GM12878 (cell line): ENCODE measurements around the gene FHOD3. TPM values are rescaled to one million over a fixed set of nuclear protein-coding genes. Genes with fewer than 3 reads are reported as not detected.

Experiments used
- BCL11A ChIP-seq: IDR thresholded peaks from 2 replicates; pipeline ENCODE4 v1.6.1; 2011; ENCODE audit warnings: low read depth, low read length
- BCL3 ChIP-seq: IDR thresholded peaks from 2 replicates; pipeline ENCODE4 v1.6.1; 2011; ENCODE audit warnings: borderline replicate concordance, low read depth, mild to moderate bottlenecking, moderate library complexity, low read length; ENCODE audit not compliant: insufficient read depth, poor library complexity, severe bottlenecking
- CREM ChIP-seq: IDR thresholded peaks from 2 replicates; pipeline ENCODE4 v1.6.1; 2014; ENCODE audit warnings: antibody characterized with exemption, low read depth
- EED ChIP-seq: sonication (generic); IDR thresholded peaks from 2 replicates; pipeline ENCODE4 v1.6.1; 2016; ENCODE audit warnings: antibody characterized with exemption, low read depth
- EP300 ChIP-seq, 2 experiments: fragments of 150-350 bp in 1 of 2; IDR thresholded peaks; 2 replicates each; pipeline ENCODE4 v1.6.1; 2011 to 2012; ENCODE audit warnings: low read depth in 2 of 2, low read length in 2 of 2, borderline replicate concordance in 1 of 2, improper control_type of control experiment in 1 of 2, inconsistent platforms in 1 of 2; ENCODE audit not compliant: control insufficient read depth in 1 of 2
- EZH2 ChIP-seq: IDR thresholded peaks from 2 replicates; pipeline ENCODE4 v1.6.1; 2012; ENCODE audit warnings: low read depth, mild to moderate bottlenecking, control low read depth, inconsistent platforms, low read length, borderline replicate concordance; ENCODE audit not compliant: control insufficient read depth
- HDGF ChIP-seq: fragments of 450-650 bp; IDR thresholded peaks from 2 replicates; pipeline ENCODE4 v1.6.1; 2016; ENCODE audit warnings: antibody characterized with exemption
- JUNB ChIP-seq: IDR thresholded peaks from 2 replicates; pipeline ENCODE4 v1.6.1; 2016; ENCODE audit warnings: antibody characterized with exemption, mild to moderate bottlenecking
- MYC ChIP-seq: IDR thresholded peaks from 2 replicates; pipeline ENCODE4 v1.6.1; 2011; ENCODE audit warnings: mild to moderate bottlenecking, low read length, moderate library complexity, inconsistent platforms; ENCODE audit not compliant: insufficient read depth, insufficient replicate concordance, insufficient read length, severe bottlenecking
- NFIC ChIP-seq: IDR thresholded peaks from 2 replicates; pipeline ENCODE4 v1.6.1; 2012; ENCODE audit warnings: low read depth, mild to moderate bottlenecking, inconsistent platforms, low read length, moderate library complexity
- NR2F1 ChIP-seq: fragments of 450-650 bp; conservative IDR thresholded peaks from 2 replicates; pipeline ENCODE4 v1.6.1; 2017; ENCODE audit warnings: mild to moderate bottlenecking
- PKNOX1 ChIP-seq: fragments of 450-650 bp; IDR thresholded peaks from 2 replicates; pipeline ENCODE4 v1.6.1; 2016; ENCODE audit warnings: mild to moderate bottlenecking
- RELA ChIP-seq: fragments of 450-650 bp; IDR thresholded peaks from 2 replicates; pipeline ENCODE4 v1.8.0; 2014; ENCODE audit warnings: borderline replicate concordance; ENCODE audit not compliant: partially characterized antibody
- RELB ChIP-seq: fragments of 450-650 bp; IDR thresholded peaks from 2 replicates; pipeline ENCODE4 v1.6.1; 2017; ENCODE audit warnings: low read depth, mild to moderate bottlenecking, moderate library complexity
- RUNX3 ChIP-seq: IDR thresholded peaks from 2 replicates; pipeline ENCODE4 v1.6.1; 2012; ENCODE audit warnings: low read length, inconsistent platforms
- SMARCA5 ChIP-seq: fragments of 450-650 bp; IDR thresholded peaks from 2 replicates; pipeline ENCODE4 v1.6.1; 2017; ENCODE audit warnings: mild to moderate bottlenecking
- SPI1 ChIP-seq: IDR thresholded peaks from 2 replicates; pipeline ENCODE4 v1.6.1; 2011; ENCODE audit warnings: low read depth, mild to moderate bottlenecking, low read length, moderate library complexity, borderline replicate concordance; ENCODE audit not compliant: insufficient read depth
- TCF12 ChIP-seq: IDR thresholded peaks from 2 replicates; pipeline ENCODE4 v1.6.1; 2011; ENCODE audit warnings: low read depth, mild to moderate bottlenecking, low read length
- ZNF592 ChIP-seq: fragments of 450-650 bp; IDR thresholded peaks from 2 replicates; pipeline ENCODE4 v1.6.1; 2017; ENCODE audit warnings: mild to moderate bottlenecking, moderate library complexity
- polyA plus RNA-seq, 11 experiments: library from polyadenylated mRNA; depleted of rRNA in 4 of 11; unstranded in 6 of 11; stranded (reverse) in 5 of 11; fragments of >200 nt; fragmentation: Nextera tagmentation in 4 of 11; fragmentation: Illumina TruSeq in 1 of 11; extraction: Ambion mirVana in 4 of 11; extraction: Trizol in 1 of 11; gene quantifications; 1 replicate in 1 of 11; 2 replicates in 10 of 11; pipeline versions ENCODE4 v1.2.1 to v1.2.3, GENCODE V29; 2011 to 2016; ENCODE audit warnings: inconsistent platforms in 2 of 11, missing spikeins in 2 of 11, low read depth in 1 of 11
- total RNA-seq, 4 experiments: library from RNA; depleted of rRNA in 3 of 4; stranded (reverse); fragments of >200 nt in 3 of 4; fragmentation: Illumina TruSeq in 1 of 4; extraction: Trizol in 1 of 4; gene quantifications; 2 replicates each; pipeline versions ENCODE4 v1.2.1 to v1.2.3, GENCODE V29; 2013 to 2021

The FHOD3 gene
- total and polyA plus RNA-seq, 10 of the 15 experiments (the other 5 are each of a cell fraction or from before 2014, with no cell fraction given), result 0.77 to 26.7 (median 10.4) TPM

- TF ChIP-seq RELA (peak; percentile 53), NFIC (peak; percentile 50; the same call in 1 of the 2 replicates), ZNF592 (no peak), NR2F1 (peak; percentile 69), JUNB (peak; percentile 77), EP300 (IDR thresholded peaks at IDR 0.05; ENCODE audit: borderline replicate concordance in 1 of 2, control insufficient read depth in 1 of 2, low read depth in 2 of 2, low read length in 2 of 2) (peak in 1 of 2 experiments; percentile 60; a peak in 1 of 4 replicates), PKNOX1 (no peak), BCL3 (peak; percentile 52), EED (peak; percentile 93), RUNX3 (peak; percentile 54), RELB (peak; percentile 67; the same call in 1 of the 2 replicates), CREM (0 out of 2 replicates have a peak, but pooled peaks have one; percentile 33), MYC (no peak), SPI1 (peak; percentile 46; the same call in 1 of the 2 replicates), HDGF (peak; percentile 53; the same call in 1 of the 2 replicates), TCF12 (0 out of 2 replicates have a peak, but pooled peaks have one; percentile 27), BCL11A (peak; percentile 63; the same call in 1 of the 2 replicates), SMARCA5 (0 out of 2 replicates have a peak, but pooled peaks have one; percentile 27), EZH2 (no peak)
These were observed 30.9 kb downstream of the FHOD3 start (continued) for GRCh38 chr18:36328385-36328858.
